Measurements from ENCODE around the gene MMP14.
A peak's percentile ranks its signal among the peaks of the same experiment; 100 is the strongest.
"Not testable (repeated sequence)": the region's sequence is repeated elsewhere in the genome, so short reads cannot be mapped to it uniquely, and the experiment has no call there.

The MMP14 gene

GRCh38 chr14:22842211-22843122, 6.1 kb downstream of the MMP14 start:
- no peak for DNase-seq (ENCODE audit: low read depth)

GRCh38 chr14:22843123-22843925, 6.9 kb downstream of the MMP14 start:
- no peak for DNase-seq (ENCODE audit: low read depth)

GRCh38 chr14:22844221-22845102, 8.1 kb downstream of the MMP14 start:
- no peak for DNase-seq (ENCODE audit: low read depth)

- DNase-seq (ENCODE audit: low read depth): no peak
These were observed 8.7 kb downstream of the MMP14 start for GRCh38 chr14:22845103-22845394.

- no peak for DNase-seq (ENCODE audit: low read depth)
These were observed 9.6 kb downstream of the MMP14 start for GRCh38 chr14:22845821-22846625.

GRCh38 chr14:22846811-22847307, 10.5 kb downstream of the MMP14 start:
- no peak for DNase-seq (ENCODE audit: low read depth)

- DNase-seq (ENCODE audit: low read depth): no peak
These were observed 11.4 kb downstream of the MMP14 start for GRCh38 chr14:22847661-22848341.

- DNase-seq (ENCODE audit: low read depth): no peak
These were observed 12.2 kb downstream of the MMP14 start for GRCh38 chr14:22848351-22849164.

- DNase-seq (ENCODE audit: low read depth): no peak
These were observed 12.9 kb downstream of the MMP14 start for GRCh38 chr14:22849212-22849819.

GRCh38 chr14:22850944-22851764, 14.8 kb downstream of the MMP14 start:
- DNase-seq (ENCODE audit: low read depth): peak; percentile 93

- DNase-seq (ENCODE audit: low read depth): not testable (repeated sequence)
These were observed 15.8 kb downstream of the MMP14 start for GRCh38 chr14:22852178-22852577.

GRCh38 chr14:22852599-22852939, 16.2 kb downstream of the MMP14 start:
- DNase-seq (ENCODE audit: low read depth): no peak

- no peak for DNase-seq (ENCODE audit: low read depth)
These were observed 16.8 kb downstream of the MMP14 start for GRCh38 chr14:22852940-22853767.

- DNase-seq (ENCODE audit: low read depth): not testable (repeated sequence)
These were observed 17.9 kb downstream of the MMP14 start for GRCh38 chr14:22854296-22854695.

GRCh38 chr14:22854963-22855724, 18.8 kb downstream of the MMP14 start:
- no peak for DNase-seq (ENCODE audit: low read depth)

- DNase-seq (ENCODE audit: low read depth): no peak
These were observed 20.0 kb downstream of the MMP14 start for GRCh38 chr14:22856428-22856827.

- not testable (repeated sequence) for DNase-seq (ENCODE audit: low read depth)
These were observed 24.0 kb downstream of the MMP14 start for GRCh38 chr14:22860377-22860776.

Data from GM04503 (cell line).